Measurements from ENCODE around the gene SBF1. TPM values are rescaled to one million over a fixed set of nuclear protein-coding genes. Genes with fewer than 3 reads are reported as not detected.
A peak's percentile ranks its signal among the peaks of the same experiment; 100 is the strongest.
"Not testable (repeated sequence)": the region's sequence is repeated elsewhere in the genome, so short reads cannot be mapped to it uniquely, and the experiment has no call there.

Gene SBF1
- total and polyA plus RNA-seq, 11 donors = 38.2 to 91.8 (median 63.2) TPM

DNA sequence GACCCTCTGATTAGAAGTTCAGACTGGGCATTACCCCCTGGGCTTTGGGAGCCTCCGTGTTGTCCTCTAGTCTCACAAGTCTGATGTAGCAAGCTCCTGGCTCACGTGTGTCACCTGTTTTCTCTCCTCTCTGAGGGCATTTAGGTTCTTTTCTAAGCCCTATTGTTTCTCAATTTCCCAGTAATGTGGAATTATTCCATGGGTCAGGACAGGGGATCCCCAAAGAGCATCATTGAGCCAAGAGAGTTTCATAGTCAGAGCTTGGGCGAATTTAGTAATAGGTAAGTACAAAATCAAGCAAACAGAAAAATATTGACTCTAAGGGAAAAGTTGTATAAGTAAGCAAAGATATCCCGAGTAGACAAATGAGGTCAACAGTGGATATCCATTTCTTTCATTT lies 74.4 kb downstream of the SBF1 start:
- no peak for TF ChIP-seq POLR2A (IDR thresholded peaks at IDR 0.05)
- TF ChIP-seq, protein P1, sequence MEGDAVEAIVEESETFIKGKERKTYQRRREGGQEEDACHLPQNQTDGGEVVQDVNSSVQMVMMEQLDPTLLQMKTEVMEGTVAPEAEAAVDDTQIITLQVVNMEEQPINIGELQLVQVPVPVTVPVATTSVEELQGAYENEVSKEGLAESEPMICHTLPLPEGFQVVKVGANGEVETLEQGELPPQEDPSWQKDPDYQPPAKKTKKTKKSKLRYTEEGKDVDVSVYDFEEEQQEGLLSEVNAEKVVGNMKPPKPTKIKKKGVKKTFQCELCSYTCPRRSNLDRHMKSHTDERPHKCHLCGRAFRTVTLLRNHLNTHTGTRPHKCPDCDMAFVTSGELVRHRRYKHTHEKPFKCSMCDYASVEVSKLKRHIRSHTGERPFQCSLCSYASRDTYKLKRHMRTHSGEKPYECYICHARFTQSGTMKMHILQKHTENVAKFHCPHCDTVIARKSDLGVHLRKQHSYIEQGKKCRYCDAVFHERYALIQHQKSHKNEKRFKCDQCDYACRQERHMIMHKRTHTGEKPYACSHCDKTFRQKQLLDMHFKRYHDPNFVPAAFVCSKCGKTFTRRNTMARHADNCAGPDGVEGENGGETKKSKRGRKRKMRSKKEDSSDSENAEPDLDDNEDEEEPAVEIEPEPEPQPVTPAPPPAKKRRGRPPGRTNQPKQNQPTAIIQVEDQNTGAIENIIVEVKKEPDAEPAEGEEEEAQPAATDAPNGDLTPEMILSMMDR (IDR thresholded peaks at IDR 0.05) = no peak
- 74 to 84% (median 81%) methylated on average over 4 of the region's 4 CpGs for WGBS, 4 donors
- H3K9me3 ChIP-seq = no peaks in the 10 kb centered on the region
- peaks cover 0 to 67% (median 10%) of the 10 kb centered on the region in 12 donors for H3K4me1 ChIP-seq
- H3K27ac ChIP-seq = peak overlapping the region in 7 of 12 donors; percentile 10 to 92 (median 26)
- H3K4me3 ChIP-seq = no peak overlapping the region
- ATAC-seq (no peak), DNase-seq (peak in 1 of 5 donors; percentile 5)
- intact Hi-C loops (cut with DNase I) = no loop called here
- H3K36me3 ChIP-seq = peaks cover 0 to 43% (median 12%) of the 10 kb centered on the region in 9 donors
- H3K27me3 ChIP-seq = no peaks in the 10 kb centered on the region

DNA sequence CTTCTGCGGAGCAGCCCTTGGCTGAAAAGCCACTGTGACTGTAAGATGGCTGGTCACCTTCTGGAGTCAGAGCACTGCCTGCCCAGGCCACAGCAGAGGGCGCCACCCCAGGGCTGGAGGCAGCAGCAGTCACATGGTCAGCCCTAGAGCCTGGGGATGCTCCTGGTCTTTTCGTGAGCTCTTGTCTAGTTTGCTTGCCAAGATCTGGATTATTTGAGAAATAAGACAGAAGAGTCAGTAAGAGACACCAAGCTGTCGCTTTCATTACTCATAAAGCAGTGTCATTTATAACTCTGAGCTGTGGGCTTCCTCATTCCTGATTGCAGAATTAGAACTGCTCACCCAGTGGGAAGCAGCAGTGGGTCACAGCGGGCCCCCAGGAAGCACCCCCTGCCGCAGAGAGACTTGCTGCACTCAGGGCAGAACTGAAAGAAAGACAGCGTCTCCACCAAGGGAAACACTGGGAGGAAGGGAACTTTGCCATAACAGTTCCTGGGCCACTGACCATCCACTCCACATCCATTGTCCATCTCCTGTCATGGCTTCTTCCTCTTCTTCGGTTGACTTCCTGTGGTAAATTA lies 75.0 kb downstream of the SBF1 start:
- 59 to 67% (median 63%) methylated on average over 7 to 8 of the region's 8 CpGs for WGBS, 4 donors
- Histone ChIP-seq H3K27ac (peak overlapping the region in 8 of 12 donors; percentile 11 to 92 (median 34)), H3K4me3 (no peak overlapping the region), H3K9me3 (no peaks in the 10 kb centered on the region), H3K36me3 (peaks cover 0 to 48% (median 18%) of the 10 kb centered on the region in 9 donors), H3K27me3 (no peaks in the 10 kb centered on the region), H3K4me1 (peaks cover 0 to 67% (median 10%) of the 10 kb centered on the region in 12 donors)
- intact Hi-C loops (cut with DNase I) = no loop called here
- DNase-seq = peak; percentile 29 to 68 (median 37)
- no peak for TF ChIP-seq POLR2A (IDR thresholded peaks at IDR 0.05)
- TF ChIP-seq, protein P1 (IDR thresholded peaks at IDR 0.05) = peak in 8 of 12 donors; percentile 9 to 45 (median 23)
- peak in 3 of 4 donors; percentile 49 to 72 (median 72) for ATAC-seq

DNA sequence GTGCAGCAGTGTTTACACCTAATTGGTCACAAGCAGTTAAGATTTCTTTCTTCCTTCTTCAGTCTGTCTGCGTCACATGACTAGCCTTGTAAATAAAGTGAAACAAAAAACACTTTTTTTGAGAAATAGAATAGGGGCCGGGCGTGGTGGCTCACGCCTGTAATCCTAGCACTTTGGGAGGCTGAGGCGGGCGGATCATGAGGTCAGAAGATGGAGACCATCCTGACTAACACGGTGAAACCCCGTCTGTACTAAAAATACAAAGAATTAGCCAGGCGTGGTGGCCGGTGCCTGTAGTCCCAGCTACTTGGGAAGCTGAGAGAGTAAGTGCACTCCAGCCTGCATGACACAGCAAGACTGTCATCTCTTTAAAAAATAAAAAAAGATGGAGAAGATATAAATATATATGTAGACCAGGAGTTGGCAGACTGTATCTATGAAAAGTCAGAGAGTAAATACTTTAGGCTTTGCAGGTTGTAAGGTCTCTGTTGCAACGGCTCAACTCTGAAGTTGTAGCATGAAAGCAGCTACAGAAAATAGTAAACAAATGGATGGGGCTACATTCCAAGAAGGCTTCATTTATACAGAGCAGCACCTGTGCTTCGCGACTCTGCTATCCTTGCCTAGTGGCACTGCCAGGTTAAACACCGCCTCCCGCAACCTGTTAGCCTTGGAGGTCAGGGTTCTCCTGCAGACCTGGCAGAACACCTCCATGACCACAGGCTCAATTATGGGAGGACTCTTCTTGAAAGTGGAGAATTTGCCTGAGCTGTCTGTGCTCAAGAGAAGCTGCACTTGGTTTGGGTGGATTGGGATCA lies 75.8 kb downstream of the SBF1 start:
- DNase-seq = peak in 1 of 5 donors; percentile 18
- Histone ChIP-seq H3K27ac (peak overlapping the region in 8 of 12 donors; percentile 11 to 92 (median 34)), H3K27me3 (no peaks in the 10 kb centered on the region), H3K36me3 (peaks cover 0 to 56% (median 26%) of the 10 kb centered on the region in 9 donors), H3K4me3 (no peak overlapping the region), H3K4me1 (peaks cover 0 to 66% (median 9%) of the 10 kb centered on the region in 12 donors), H3K9me3 (no peaks in the 10 kb centered on the region)
- no peak for TF ChIP-seq POLR2A (IDR thresholded peaks at IDR 0.05)
- TF ChIP-seq, protein P1 (IDR thresholded peaks at IDR 0.05) = no peak
- ATAC-seq = no peak
- intact Hi-C loops (cut with DNase I) = no loop called here
- WGBS, 4 donors = 84 to 94% (median 87%) methylated on average over 15 of the region's 15 CpGs

DNA sequence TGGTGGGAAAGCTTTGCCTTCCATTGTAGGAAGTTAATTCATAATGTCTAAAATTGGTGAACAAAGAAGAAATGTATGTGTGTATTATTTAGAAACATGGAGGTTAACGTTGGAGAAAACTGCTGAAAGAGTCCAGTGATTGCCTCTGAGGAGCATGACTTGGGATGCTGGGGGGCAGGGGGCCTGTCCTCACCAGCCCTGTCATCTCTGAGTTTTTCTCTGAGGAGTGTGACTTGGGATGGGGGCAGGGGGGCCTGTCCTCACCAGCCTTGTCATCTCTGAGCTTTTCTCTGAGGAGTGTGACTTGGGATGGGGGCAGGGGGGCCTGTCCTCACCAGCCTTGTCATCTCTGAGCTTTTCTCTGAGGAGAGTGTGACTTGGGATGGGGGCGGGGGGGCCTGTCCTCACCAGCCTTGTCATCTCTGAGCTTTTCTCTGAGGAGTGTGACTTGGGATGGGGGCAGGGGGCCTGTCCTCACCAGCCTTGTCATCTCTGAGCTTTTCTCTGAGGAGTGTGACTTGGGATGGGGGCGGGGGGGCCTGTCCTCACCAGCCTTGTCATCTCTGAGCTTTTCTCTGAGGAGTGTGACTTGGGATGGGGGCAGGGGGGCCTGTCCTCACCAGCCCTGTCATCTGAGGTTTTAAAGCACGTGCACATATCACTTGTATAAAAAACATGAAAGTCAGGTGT lies 77.3 kb downstream of the SBF1 start:
- H3K27ac ChIP-seq; H3K4me3 ChIP-seq; H3K9me3 ChIP-seq; H3K27me3 ChIP-seq; intact Hi-C loops (cut with DNase I); ATAC-seq: not testable (repeated sequence)
- peaks cover 0 to 50% (median 1%) of the 10 kb centered on the region in 12 donors for H3K4me1 ChIP-seq
- peaks cover 0 to 60% (median 29%) of the 10 kb centered on the region in 9 donors for H3K36me3 ChIP-seq
- WGBS, 4 donors = 66 to 83% (median 68%) methylated on average over 3 to 4 of the region's 4 CpGs
- DNase-seq = peak in 1 of 5 donors; percentile 37

Data from heart left ventricle (tissue), 16 donors.